GM12892 (cell line): ENCODE data around the gene NFKB1.

Experiments
- POLR2A ChIP-seq: IDR thresholded peaks from 2 replicates; pipeline ENCODE4 v1.6.1; 2011; ENCODE audit warnings: low read depth, low read length, control low read depth
- TAF1 ChIP-seq: IDR thresholded peaks from 2 replicates; pipeline ENCODE4 v1.6.1; 2011; ENCODE audit warnings: low read depth, mild to moderate bottlenecking, control low read depth, low read length, borderline replicate concordance

DNA sequence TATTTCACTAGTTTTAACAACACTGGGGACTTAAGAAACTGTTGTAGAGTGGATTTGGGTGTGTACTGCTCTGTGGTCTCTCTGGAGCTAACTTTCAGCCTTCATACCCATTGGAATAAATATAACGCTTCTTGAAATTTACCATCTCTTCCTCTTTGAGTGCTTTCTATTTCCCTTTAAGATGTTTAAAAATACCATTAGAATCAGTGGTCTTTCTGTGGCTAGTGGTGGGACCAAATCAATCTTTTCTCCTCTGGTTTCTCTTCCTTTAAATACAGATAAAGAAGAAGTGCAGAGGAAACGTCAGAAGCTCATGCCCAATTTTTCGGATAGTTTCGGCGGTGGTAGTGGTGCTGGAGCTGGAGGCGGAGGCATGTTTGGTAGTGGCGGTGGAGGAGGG is 92.0 kb downstream of the NFKB1 start:
- no peak for TF ChIP-seq TAF1
- TF ChIP-seq POLR2A, result no peak
